Measurements from ENCODE around the gene TDRD3. TPM values are rescaled to one million over a fixed set of nuclear protein-coding genes. Genes with fewer than 3 reads are reported as not detected.

TDRD3 gene
- total and polyA plus RNA-seq, 7 donors: 14.0 to 39.7 (median 29.1) TPM

GRCh38 chr13:60441761-60442160 is 44.7 kb downstream of the TDRD3 start:
- DNase-seq: no peak
- WGBS, 3 donors: 39 to 42% (median 42%) methylated on average over 1 of the region's 1 CpG
- intact Hi-C loops (cut with DNase I): no loop called here
- Histone ChIP-seq H3K36me3 (ENCODE audit: insufficient read depth in 1 of 2, low read depth in 1 of 2) (peaks cover 0 to 8% of the 10 kb centered on the region in 2 donors), H3K27me3 (ENCODE audit: insufficient read depth in 3 of 3, low read length in 2 of 3) (no peaks in the 10 kb centered on the region), H3K27ac (no peak overlapping the region), H3K4me3 (no peak overlapping the region), H3K9me3 (no peaks in the 10 kb centered on the region), H3K4me1 (peaks cover 6% of the 10 kb centered on the region)
- no peak for TF ChIP-seq CTCF (IDR thresholded peaks at IDR 0.05)
- ATAC-seq: peak in 1 of 4 donors; percentile 31

- Histone ChIP-seq H3K27me3 (ENCODE audit: insufficient read depth in 3 of 3, low read length in 2 of 3) (no peaks in the 10 kb centered on the region), H3K27ac (no peak overlapping the region), H3K4me3 (no peak overlapping the region), H3K36me3 (ENCODE audit: insufficient read depth in 1 of 2, low read depth in 1 of 2) (peaks cover 0 to 8% of the 10 kb centered on the region in 2 donors), H3K9me3 (no peaks in the 10 kb centered on the region), H3K4me1 (no peaks in the 10 kb centered on the region)
- TF ChIP-seq CTCF (IDR thresholded peaks at IDR 0.05): peak; percentile 71
- intact Hi-C loops (cut with DNase I): no loop called here
- 37 to 49% (median 45%) methylated on average over 2 of the region's 2 CpGs for WGBS, 3 donors
- DNase-seq (no peak), ATAC-seq (peak in 3 of 4 donors; percentile 27 to 71 (median 50))
Measured at GRCh38 chr13:60448907-60449510, 52.0 kb downstream of the TDRD3 start.

GRCh38 chr13:60453490-60453889 is 56.5 kb downstream of the TDRD3 start:
- 88 to 94% (median 89%) methylated on average over 3 of the region's 3 CpGs for WGBS, 3 donors
- H3K9me3 ChIP-seq: no peaks in the 10 kb centered on the region
- intact Hi-C loops (cut with DNase I): no loop called here
- no peak overlapping the region for H3K27ac ChIP-seq
- H3K4me1 ChIP-seq: no peaks in the 10 kb centered on the region
- no peaks in the 10 kb centered on the region for H3K36me3 ChIP-seq (ENCODE audit: insufficient read depth in 1 of 2, low read depth in 1 of 2)
- H3K27me3 ChIP-seq (ENCODE audit: insufficient read depth in 3 of 3, low read length in 2 of 3): no peaks in the 10 kb centered on the region
- DNase-seq: no peak
- no peak for TF ChIP-seq CTCF (IDR thresholded peaks at IDR 0.05)
- no peak for ATAC-seq
- no peak overlapping the region for H3K4me3 ChIP-seq

GRCh38 chr13:60454425-60454824 is 57.4 kb downstream of the TDRD3 start:
- intact Hi-C loops (cut with DNase I): no loop called here
- DNase-seq (no peak), ATAC-seq (no peak)
- TF ChIP-seq CTCF (IDR thresholded peaks at IDR 0.05): no peak
- H3K36me3 ChIP-seq (ENCODE audit: insufficient read depth in 1 of 2, low read depth in 1 of 2): no peaks in the 10 kb centered on the region
- H3K9me3 ChIP-seq: no peaks in the 10 kb centered on the region
- H3K27ac ChIP-seq: no peak overlapping the region
- 94 to 99% (median 96%) methylated on average over 1 of the region's 1 CpG for WGBS, 3 donors
- H3K27me3 ChIP-seq (ENCODE audit: insufficient read depth in 3 of 3, low read length in 2 of 3): no peaks in the 10 kb centered on the region
- H3K4me3 ChIP-seq: no peak overlapping the region
- H3K4me1 ChIP-seq: no peaks in the 10 kb centered on the region

- ATAC-seq (peak in 1 of 4 donors; percentile 30), DNase-seq (no peak)
- intact Hi-C loops (cut with DNase I): no loop called here
- TF ChIP-seq CTCF (IDR thresholded peaks at IDR 0.05): no peak
- WGBS, 3 donors: 65 to 69% (median 67%) methylated on average over 1 of the region's 1 CpG
- H3K27me3 ChIP-seq (ENCODE audit: insufficient read depth in 3 of 3, low read length in 2 of 3): no peaks in the 10 kb centered on the region
- H3K4me1 ChIP-seq: no peaks in the 10 kb centered on the region
- H3K27ac ChIP-seq: no peak overlapping the region
- peaks cover 0 to 44% of the 10 kb centered on the region in 2 donors for H3K36me3 ChIP-seq (ENCODE audit: insufficient read depth in 1 of 2, low read depth in 1 of 2)
- H3K9me3 ChIP-seq: no peaks in the 10 kb centered on the region
- no peak overlapping the region for H3K4me3 ChIP-seq
Measured at GRCh38 chr13:60463787-60464186, 66.8 kb downstream of the TDRD3 start.

All from psoas muscle (tissue), 8 donors.